Urothelium cell line (cell line): ENCODE results near the gene BIRC7.
"Not testable (repeated sequence)": the region's sequence is repeated elsewhere in the genome, so short reads cannot be mapped to it uniquely, and the experiment has no call there.

Experiments
- DNase-seq: peaks from one replicate; pipeline ENCODE4 v3.0.0; 2011; ENCODE audit warnings: low spot score, mixed read lengths
- FAIRE-seq: peaks from 2 replicates; lab custom pipeline; 2011; peaks lifted over from hg19 to GRCh38; lab: Jason Lieb, UNC

Gene BIRC7

GRCh38 chr20:63205896-63206295, 29.8 kb upstream of the BIRC7 start:
- FAIRE-seq, result peak; percentile 44
- no peak for DNase-seq

- FAIRE-seq (peak; percentile 17), DNase-seq (no peak)
These were observed 28.8 kb upstream of the BIRC7 start for GRCh38 chr20:63206878-63207277.

DNA sequence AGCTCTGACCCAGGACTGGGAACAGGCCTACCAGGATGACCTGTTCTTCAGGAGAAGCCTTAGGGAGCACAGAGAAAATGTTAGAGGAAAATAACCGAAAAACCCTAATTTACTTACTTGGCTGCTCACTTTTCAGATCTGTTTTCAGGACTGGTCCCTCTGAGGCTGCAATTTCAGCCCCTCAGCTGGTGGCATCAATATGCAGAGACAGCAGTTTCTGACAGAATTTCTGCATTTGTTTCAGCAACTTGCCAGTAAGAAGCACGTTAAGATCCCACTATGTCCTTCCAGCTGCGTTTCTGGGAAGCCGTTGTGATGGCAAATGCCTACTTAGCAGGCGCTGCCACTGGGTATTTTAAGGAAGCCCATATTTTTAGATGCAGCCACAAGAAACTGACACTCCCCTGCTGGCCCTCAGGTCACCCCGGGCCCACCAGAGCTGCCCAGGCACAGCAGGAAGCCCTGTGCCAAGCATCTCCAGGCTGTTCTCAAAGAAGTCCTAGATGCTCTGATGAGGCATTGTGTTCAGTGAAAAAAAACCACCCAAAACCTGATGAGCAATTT, 27.3 kb upstream of the BIRC7 start:
- FAIRE-seq, result no peak
- DNase-seq, result no peak

DNA sequence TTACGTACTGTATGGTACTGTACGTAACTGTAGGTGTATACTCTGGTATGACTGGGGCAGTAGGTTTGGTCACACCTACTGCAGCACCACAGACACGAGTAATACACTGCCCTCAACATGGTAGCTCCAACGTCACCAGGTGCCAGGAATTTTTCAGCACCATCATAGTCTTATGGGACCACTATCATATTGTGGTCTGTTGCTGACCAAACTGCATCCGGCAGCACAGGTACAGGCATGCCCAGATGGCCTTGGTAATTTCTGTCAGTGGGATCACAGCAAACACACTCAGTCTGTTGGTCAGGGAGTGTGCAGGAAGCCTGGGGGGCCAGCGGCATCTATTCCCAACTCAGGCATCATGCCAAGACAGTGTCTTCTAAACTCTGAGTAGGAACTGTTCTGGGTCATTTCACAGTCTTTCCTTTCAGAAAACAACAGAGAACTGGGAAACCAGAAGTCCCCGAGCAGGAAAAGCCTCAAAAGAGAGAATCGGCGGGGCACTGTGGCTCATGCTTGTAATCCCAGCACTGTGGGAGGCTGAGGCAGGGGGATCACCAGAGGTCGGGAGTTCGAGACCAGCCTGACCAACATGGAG, 25.6 kb upstream of the BIRC7 start:
- peak; percentile 89 for FAIRE-seq

DNA sequence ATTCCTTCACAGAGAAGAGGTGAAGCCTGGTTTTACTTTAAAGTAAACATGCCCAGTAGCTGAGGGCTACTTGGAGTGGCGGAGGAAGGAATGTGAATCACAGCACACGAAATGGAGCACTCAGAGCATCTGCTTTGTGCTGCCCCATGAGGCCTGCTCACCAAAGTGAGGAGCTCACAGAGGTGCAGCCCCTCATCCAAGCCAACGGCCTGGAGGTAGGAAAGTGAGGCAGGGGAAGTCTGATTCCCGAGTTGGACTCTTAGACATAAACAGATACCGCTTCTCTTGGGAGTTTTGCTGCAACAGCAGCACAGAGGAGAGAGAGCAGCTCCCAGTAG, 23.3 kb upstream of the BIRC7 start:
- FAIRE-seq, result no peak
- DNase-seq, result no peak

More for the DNA sequence above, 25.6 kb upstream of the BIRC7 start:
- DNase-seq, result no peak

DNA sequence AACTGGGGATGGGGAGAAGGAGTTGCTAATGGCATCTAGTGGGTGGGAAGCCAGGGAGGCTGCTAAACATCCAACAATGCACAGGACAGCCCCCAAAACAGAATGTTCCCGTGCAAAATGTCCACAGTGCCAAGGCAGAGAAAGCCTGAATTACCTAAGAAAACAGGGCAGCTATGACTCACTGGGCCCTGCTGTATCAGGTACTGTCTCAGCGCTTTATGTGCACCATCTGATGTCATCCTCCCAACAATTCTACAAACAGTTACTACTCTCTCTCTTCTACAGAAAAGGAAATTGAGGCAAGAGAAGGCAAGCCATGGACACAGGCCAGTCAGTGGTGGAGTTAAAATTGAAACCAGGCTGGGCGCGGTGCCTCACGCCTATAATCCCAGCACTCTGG, 22.9 kb upstream of the BIRC7 start:
- DNase-seq, result no peak

DNA sequence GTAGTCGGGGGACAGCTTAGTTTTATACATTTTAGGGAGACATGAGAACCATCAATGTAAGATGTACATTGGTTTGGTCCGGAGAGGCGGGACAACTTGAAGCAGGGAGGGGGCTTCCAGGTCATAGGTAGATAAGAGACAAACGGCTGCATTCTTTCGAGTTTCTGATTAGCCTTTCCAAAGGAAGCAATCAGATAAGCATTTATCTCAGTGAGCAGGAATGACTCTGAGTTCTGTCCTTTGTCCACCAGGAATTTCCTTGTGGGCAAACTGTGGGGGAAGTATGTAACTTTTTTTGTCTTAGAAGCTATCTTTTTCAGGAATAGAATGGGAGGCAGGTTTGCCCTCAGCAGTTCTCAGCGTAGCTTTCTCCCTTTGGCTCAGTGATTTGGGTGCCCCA, 21.2 kb upstream of the BIRC7 start:
- no peak for FAIRE-seq
- no peak for DNase-seq

More for the DNA sequence above, 22.9 kb upstream of the BIRC7 start:
- FAIRE-seq, result no peak

- DNase-seq, result peak; percentile 83
These were observed 20.3 kb upstream of the BIRC7 start for GRCh38 chr20:63215101-63216040.

GRCh38 chr20:63216041-63216848, 19.5 kb upstream of the BIRC7 start, which contains the start of gene YTHDF1:
Gene YTHDF1 (minus strand): TSS chr20:63216131. CDS start chr20:63215892, 239 bp downstream.
- FAIRE-seq (peak; percentile 100), DNase-seq (peak; percentile 100)

More at GRCh38 chr20:63215101-63216040, 20.3 kb upstream of the BIRC7 start:
- FAIRE-seq, result peak; percentile 85

- DNase-seq (no peak), FAIRE-seq (peak; percentile 90)
These were observed 18.7 kb upstream of the BIRC7 start for GRCh38 chr20:63216849-63217471.

DNA sequence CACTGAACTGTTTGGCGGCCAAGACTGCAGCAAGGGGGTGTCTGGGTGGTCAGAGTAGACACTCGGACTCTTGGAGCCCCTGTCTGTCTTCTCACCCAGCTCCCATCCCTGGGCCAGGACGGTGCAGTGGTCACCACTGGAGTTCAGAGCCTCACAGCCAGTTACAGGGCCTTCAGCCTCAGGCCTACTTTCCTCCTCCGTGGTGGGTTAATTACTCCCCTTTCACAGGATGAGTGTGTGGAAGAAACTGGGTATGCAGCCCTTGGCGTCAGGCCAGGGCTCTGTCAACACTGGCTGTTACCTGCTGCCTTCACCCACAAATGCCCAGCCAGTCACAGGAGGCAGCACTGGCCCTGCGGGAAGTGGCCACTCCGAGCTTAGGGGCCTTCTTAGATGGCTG, 18.0 kb upstream of the BIRC7 start:
- FAIRE-seq, result peak; percentile 65
- no peak for DNase-seq

DNA sequence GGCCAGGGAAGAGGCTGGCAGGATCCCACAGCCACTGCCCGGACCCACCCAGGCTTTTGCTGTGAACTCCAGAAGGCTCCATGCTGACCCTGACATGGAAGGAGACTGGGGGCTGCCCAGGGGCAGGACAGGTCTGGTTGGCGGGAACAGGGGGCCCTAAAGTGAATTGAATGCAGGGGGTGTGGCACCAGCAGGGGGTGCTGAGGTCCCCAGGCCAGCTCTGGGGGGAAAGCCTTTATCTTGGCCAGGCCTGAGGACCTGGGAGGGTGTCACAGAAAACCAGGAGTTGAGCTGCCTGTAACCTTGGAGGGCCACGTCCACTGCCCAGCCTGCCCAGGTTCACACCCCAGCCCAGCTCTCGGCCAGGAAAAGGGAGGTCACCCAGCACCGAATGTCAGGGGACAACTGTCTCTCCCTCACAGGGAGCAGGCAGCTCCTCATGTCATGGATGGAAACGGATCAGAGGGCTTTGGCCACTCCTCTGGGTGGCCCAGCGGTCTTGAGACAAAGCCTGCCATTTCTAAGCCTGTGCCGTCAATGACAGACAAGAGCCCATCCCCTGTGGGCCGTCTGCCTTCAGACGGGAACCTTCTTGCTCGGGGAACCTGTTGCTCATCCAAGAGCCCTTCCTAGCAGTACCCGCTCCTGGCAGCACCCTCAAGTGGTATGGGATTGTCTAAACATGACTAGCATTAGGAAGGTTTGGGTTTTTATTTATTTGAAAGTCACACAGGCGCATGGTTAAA, 16.8 kb upstream of the BIRC7 start:
- FAIRE-seq (no peak), DNase-seq (no peak)

- FAIRE-seq (peak; percentile 69), DNase-seq (no peak)
These were observed 16.3 kb upstream of the BIRC7 start for GRCh38 chr20:63219447-63219821.

DNA sequence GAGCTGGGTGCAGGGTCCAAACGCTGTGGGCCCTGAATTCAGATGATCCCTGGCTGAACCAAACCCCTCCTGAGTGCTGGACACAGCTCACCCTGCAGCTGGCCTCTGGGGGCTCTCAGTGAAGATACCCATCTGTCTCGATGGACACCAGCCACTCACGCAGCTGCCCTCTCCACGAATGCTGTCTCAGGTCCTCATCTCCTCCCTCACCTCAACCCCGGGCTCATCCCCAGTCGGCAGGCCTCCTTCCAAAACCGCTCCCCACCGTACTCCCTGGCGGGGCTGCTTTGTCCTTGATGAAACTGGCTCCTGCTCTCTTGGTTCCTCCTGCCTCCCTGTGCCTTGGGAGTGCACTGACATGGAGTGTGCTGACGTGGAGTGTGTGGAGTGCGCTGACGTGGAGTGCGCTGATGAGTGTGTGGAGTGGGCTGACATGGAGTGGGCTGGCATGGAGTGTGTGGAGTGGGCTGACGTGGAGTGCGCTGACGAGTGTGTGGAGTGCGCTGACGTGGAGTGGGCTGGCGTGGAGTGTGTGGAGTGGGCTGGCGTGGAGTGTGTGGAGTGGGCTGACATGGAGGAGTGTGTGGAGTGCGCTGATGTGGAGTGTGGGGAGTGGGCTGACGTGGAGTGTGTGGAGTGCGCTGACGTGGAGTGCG, 15.7 kb upstream of the BIRC7 start:
- DNase-seq (no peak), FAIRE-seq (peak; percentile 73)

- DNase-seq (no peak), FAIRE-seq (peak; percentile 61)
These were observed 14.9 kb upstream of the BIRC7 start for GRCh38 chr20:63220696-63221399.

- peak; percentile 42 for FAIRE-seq
- DNase-seq, result not testable (repeated sequence)
These were observed 14.2 kb upstream of the BIRC7 start for GRCh38 chr20:63221400-63222053.

DNA sequence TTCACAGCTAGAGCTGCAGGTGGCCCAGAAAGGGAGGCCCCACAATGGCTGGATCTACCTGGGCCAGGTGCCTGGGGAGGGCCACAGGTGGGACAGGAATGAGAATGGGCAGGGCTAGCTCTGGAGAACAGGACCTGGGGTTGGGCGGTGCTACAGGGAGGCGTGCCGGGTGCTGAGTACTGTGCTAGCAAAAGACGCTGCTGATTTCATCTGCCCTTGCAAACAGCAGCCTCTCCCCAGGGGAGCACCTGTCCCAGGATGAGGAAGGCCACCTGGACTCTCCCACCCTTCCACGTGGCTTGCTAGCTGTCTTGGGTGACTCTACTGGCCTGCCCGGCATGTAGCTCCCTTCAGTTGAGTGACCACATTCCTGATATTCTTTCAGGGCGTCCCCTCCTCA, 13.2 kb upstream of the BIRC7 start:
- peak; percentile 35 for FAIRE-seq

More for the DNA sequence above, 13.2 kb upstream of the BIRC7 start:
- no peak for DNase-seq
